Left forelimb (tissue), 1 donor: ENCODE data around the gene RLN1.
"Not testable (repeated sequence)": the region's sequence is repeated elsewhere in the genome, so short reads cannot be mapped to it uniquely, and the experiment has no call there.

ENCODE experiments used
- DNase-seq: peaks from one replicate; pipeline ENCODE4 v3.0.0-alpha.2; 2018; ENCODE audit warnings: low spot score

The RLN1 gene, protein sequence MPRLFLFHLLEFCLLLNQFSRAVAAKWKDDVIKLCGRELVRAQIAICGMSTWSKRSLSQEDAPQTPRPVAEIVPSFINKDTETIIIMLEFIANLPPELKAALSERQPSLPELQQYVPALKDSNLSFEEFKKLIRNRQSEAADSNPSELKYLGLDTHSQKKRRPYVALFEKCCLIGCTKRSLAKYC

DNA sequence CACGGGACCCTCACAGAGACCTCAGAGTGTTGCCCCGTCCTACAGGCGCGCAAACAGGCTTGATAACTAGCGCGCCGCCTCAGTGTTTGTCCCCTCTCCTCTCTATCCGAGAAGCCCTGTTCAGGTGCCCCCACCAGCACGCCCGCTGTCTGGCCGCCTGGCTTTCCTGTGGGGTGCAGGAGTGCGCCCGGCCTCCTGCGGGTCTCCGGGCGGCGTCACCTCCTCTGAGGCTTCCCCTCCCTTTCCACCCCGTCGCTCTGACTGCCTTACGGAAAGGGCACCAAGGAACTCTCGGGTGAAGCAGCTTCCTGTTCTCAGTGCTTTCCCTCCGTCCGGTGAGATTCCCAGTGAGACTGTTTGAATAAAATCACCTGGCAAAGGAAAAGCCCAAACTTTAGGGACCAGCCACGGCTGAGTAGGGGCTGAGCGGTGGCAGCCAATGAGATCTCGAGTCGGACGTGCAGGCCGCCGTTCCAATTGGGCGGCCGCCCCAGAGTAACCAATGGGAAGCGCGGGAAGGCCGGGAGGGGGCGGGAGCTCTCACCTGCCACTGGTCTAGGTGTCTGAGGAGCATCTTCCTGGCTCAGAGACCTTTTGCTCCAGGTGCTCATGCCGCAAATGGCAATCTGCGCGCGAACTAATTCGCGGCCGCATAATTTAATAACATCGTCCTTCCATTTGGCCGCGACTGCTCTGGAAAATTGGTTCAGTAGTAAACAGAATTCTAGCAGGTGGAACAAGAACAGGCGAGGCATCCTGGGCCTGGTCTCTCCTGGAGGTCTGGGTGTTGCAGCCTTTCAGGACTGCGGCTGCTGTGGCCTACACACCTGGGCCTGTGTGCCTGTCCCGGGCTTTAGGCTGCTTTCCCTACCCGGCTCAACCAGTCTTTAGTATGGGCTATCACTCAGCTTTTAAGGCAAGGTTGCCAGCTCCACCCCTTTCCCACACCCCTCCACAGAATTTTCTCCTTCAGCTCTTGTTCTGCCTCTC lies at the start of gene RLN1:
TSS of gene RLN1 (minus strand) at position 885 of the 990 bp plus-strand sequence. CDS start at position 755, 130 bp downstream.
- DNase-seq, result not testable (repeated sequence)

DNA sequence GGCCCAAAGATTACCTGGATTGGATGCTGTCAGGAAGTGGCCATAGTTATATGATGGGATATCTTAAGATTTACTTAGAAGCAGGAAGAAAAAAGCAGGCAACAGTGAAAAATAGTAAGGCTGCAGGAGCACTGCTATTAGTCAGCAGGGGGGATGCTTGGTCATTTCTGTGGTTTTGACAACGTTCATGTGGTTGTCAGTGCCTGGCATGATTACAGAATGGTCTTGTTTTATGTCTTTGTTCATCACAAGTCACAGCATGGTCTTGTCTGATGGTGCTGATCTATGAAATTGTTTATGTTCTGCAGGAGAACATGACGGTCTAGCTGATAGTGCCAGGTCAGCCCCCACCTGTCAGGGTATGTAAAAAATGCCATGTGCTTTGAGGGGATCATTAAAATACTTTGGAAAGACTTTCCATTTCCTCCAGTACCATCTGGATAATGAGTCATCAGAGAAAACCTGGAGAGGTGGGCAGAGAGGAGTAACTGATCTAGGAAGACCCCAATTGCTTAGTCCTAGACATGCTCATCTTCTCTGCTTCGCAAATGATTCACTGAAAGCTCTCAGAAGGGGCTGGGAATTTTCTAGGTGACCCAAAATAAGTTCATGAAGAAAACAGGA lies 49.5 kb upstream of the RLN1 start:
- DNase-seq, result no peak

DNA sequence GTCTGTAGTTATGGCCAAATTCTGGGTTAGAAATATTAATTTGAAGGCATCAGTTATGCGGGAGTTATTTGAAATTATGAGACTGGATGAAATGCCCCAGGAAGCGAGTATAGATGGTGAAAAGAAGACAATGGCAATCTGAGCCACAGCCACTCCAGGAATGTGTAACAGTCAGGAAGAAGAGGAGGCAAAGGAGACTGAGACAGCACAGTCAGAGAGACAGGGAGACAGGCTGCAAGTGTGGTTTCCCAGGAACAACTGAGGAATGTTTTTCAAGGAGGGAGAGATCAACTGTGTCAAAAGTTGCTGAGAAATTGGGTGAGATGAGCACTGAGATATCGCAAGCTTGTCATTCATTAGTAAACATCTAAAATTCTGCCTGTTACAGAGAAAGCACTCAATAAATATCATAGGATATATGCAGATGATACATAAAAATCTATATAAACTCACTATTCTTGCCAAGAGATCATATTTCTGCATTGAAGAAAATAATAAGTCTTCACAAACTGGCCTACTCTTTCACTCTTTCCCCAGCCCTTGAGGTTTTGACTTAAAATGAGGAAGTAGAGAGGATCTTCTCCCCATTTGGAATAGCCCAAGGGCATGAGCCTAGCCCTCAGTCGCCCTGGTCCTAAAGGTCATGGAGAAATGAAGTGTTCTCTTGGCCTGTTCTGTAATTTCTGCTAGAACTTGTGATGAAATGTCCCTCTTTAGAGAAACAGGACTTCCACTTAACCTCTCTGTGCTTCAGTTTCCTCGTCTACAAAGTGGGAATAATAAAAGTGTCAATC lies 48.5 kb upstream of the RLN1 start:
- DNase-seq, result no peak

DNA sequence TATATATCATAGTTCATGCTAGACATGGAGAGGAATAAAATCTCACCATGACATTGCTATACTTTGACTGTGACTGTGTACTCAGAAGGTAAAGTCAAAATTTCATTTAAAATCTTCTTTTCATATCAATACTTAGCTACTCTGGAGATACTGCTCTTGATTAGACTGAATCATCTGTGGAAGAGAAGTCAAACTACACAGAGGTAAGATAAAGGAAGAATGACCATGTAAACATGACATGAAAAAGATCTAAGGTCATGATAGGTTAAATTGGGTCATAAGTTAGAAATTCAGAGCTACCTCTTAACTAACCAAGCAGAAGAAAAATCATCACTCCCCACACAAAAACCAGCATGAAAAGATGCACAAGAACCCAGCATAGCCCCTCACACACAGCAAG lies 44.8 kb upstream of the RLN1 start:
- DNase-seq, result no peak

DNA sequence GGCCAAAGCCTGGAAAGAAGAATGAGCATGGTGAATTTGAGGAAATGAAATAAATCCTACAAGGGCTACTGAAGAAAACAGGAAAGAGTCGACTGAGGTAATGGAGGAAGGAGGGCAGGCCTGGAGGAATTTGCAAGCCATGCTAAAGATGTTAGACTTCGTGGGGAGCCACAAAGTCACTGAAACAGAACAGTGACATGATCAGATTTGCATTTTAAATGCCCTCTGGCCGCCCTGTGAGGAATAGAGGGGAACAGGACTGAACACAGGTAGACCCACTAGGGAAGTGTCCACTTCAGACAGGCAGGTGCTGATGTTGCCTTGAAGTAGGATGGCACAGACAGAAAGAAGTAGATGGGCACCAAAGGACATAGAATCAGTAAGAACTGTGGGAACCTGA lies 42.8 kb upstream of the RLN1 start:
- DNase-seq, result no peak

DNA sequence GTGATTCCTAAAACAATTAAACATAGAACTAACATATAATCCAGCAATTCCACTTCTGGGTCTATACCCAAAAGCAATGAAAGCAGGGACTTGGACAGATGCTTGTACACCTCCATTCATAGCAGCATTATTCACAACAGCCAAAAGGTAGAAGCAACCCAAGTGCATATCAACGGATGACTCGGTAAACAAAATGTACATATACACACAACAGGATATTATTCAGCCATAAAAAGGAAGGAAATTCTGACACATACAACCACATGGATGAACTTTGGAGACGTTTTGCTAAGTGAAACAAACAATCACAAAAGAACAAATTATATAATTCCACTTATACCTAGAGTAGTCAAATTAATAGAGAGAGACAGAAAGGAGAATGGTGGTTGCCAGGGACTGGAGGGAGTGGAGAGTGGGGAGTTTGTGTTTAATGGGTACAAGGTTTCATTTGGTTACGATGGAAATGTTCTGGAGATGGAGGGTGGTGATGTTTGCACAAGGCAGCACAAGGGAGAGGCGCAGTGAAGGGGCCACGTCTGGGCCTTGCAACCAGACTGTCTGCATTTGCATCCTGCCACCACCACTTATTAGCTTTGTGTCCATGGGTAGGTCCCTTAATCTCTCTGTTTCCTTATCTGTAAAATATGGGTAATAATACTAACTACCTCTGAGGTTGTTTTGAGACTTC lies 36.3 kb upstream of the RLN1 start:
- no peak for DNase-seq

DNA sequence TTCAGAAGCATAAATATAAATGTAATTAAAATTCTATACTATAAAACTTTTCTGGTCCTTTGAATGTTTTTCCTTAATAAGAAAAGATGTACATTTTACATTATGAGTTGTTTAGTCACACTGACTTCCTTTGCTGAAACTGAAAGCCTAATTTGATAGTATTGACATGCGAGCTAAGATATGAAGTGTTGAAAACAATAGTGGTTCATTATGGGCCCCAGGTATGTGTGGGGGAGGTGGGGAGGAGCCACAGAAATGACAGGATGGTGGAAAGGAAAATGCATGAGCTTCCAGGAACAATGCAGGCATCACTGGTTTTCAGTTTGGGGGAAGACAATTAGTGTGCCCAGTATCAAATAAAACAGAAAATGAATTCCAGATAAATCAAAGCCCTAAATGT lies 35.4 kb upstream of the RLN1 start:
- DNase-seq, result no peak

DNA sequence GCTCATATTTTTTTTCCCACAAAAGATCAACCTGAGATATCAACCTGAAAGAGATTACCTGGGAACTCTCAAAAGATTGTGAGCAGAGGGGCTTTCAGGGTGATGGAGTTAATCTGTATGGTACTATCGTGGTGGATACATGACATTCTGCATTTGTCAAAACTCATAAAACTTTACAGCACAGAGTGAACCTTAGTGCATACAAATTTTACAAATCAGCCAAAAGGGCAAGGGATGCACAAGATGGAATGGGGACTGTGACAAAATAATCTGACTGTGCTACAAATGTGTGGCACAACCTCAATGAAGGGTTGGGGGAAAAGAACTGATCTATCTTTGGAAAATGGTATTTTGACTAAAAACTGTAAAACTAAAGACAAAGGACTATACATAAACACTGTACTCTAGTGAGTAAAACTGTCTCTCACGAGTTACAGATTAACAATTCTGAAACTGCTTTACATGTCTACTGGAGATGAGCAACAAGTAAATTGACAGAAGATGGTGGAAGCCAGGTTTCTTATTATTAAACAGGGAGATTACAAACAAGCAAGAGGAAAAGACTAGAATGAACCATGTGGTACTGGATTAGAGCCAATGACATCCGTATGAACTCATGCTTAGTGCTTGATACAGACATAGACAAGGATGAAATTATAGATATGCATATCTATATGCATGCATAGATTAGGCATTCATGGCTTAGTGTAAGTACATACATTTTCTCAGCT lies 24.8 kb upstream of the RLN1 start:
- no peak for DNase-seq

DNA sequence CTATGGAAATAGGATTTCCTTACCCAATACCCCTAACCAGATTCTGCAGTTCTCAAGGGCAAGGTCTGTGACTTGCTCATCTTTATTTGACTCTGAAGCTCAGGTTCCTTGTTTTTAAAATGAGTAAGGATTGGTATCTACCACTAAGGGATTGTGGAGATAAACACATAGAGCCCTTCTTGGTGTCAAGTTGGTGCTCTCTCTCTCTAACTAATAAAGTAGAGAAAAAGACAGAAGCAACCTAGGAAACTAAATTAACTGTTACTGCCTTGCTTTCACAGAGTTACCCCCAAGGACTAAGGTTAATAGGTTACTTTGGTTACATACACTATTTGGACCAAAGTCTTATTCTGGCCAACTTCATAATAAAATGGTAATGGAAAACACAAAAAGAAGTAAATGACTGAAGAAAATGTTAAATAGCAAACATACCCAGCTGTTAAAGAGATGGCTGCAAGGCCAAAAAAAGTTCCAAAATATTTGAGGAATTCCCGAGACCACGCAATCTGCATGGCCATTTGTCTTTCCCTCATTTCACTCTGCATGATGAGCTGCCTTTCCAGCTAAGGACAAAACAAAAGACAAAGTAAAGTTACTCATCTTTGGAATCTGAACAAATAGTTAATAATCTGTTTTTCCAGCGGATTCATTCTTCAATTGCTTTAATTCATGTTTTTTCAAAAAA lies 21.8 kb upstream of the RLN1 start:
- no peak for DNase-seq

DNA sequence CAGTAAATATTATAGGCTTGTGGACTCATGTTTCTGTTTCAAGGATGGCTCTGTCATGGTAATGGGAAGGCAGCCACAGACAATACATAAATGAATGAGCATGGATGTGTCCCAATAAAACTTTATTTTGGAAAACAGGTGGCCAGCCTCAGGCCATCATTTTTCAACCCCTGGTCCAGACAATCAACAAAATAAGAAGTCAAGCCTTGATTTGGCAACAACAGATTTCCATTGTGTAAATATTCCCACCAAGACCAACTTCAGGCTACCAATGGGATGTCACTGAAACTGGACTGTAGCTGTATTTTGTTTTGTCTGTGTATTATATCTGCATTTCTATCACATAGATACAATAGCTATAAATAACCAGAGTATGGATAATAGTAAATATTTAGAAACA lies 20.7 kb upstream of the RLN1 start:
- DNase-seq, result no peak

DNA sequence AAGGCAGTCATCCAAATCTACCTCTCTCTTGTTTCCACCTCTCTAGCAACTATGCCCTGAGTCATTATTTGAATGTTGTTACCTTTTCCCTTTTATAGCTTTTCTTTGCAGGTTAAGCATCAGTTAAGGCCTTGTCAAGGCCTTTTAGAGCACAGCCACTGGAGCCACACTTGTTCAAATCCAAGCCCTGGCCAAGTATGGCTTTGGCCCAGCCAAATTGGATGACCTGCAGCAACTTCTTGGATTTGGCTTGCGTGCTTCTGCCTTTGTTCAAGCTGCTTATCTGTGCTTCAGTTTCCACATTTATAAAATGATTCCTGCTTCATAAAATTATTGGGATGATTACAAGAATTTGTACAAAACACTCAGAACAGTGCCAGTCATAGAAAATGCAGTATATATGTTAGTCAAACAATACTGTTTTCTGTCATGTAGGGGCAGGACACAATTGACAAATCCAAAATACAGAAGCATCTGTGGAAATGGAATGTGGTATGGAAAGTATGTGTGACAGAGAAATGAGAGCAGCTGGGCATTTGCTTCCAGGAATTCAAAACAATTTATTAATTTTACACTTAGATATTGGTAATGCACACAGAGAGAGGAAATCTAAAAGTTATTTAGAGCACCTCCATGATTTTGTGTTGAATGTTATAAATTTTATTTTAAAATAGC lies 17.9 kb upstream of the RLN1 start:
- DNase-seq, result no peak

DNA sequence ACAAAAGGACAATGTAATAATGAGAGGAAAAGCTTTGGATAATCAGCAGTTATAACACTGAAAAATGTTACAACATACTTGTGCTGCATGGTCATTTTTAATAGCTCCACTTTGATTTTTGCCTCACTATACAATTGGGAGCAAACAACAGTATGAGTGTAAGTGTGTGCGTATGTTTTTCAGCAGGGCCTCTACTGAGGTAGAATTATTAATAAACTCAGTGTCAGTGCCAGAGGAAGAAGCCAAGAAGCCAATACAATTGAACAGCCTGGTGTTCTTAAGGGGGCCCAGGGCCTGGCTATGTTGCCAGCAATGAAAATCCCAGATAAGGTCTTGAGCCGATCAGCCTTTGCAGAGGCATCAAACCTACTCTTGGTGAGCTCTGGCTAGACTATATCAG lies 16.1 kb upstream of the RLN1 start:
- no peak for DNase-seq

DNA sequence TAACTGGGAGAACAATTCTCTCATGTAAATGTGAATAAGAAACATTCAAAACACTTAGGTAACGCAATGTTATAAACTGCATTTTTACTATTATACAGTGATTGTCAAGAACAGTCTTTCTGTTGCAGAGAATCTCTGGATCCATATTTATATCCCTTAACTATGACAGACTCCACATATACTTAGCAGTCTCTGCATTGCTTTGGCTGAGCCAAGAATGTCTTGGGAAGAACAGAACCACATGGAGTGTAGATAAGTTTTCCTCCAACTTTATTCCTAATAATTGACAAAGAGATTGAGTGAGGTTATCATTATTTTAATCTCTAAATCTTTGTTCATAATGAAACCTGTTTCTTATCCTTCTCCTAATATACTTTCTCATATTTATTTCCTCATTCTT lies 15.6 kb upstream of the RLN1 start:
- DNase-seq, result no peak

DNA sequence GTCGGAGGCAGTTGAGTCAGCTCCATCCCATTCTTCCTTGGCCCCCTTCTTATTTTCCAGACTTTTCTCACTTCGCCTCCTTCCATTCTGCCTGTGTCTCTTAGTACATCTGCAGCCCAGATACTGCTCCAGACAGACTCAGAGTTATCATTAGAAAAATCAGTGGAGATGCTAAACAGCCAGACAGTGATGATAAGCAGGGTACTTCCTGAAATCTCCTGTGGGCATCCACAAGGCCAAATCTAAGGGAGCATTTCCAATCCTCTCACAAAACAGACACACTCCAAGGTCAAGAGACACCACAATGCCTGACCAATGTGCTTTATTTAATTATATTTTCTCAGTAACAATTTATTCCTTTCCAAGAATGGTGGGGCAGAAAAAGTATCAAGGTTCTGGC lies 14.5 kb upstream of the RLN1 start:
- DNase-seq, result no peak

DNA sequence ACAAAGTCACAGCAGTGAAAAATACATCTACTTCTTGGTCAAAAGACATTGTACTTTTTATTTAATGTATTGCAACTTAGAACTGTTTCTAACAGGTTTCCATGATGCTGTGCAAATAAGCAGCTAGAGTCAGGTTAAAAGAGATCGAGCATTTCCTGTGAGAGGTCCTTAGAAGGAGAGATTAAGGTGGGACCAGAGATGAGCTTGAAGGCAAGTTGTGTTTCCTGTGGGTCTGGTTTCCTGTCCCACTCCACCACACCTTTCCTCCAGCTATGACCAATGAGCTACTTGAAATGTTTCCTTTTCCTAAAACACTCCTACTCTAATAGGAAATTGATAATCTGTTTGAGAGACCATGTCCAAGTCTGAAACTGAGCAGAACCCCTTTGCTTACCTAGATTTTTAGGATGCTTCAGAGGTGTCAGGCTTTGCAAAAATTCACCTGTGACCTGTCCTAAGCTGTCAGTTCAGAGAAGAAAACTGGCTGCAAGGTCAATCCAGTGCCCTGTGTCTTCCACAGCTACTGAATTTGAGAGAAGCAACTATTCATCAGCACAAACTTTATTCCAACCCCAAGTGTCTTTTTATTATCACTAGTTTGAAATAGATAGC lies 13.1 kb upstream of the RLN1 start:
- no peak for DNase-seq

DNA sequence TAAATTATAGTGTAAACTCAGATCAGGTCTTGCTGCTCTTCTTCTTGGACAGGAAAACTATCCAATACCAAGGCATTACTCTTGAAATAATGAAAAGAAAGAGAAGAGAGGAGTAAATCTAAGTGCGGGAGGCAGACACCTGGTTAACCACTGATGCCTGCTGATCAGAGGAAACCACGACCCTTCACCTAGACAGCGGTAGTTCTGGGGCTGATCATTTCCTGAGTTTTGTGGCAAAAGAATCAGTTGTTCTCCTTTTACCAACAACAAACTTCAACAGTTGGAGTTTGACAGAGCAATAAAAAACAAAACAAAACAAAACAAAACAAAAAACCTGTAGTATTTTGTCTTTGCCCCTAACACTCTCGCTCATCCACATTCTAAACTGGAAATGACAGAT lies 3.0 kb downstream of the RLN1 start:
- DNase-seq, result no peak

DNA sequence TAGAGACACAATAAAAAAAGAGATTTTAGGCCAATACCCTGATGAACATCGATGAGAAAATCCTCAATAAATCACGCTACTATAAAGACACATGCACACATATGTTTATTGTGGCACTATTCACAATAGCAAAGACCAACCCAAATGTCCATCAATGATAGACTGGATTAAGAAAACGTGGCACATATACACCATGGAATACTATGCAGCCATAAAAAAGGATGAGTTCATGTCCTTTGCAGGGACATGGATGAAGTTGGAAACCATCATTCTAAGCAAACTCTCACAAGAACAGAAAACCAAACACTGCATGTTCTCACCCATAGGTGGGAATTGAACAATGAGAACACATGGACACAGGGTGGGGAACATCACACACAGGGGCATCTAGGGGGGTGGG lies 8.4 kb downstream of the RLN1 start:
- not testable (repeated sequence) for DNase-seq

DNA sequence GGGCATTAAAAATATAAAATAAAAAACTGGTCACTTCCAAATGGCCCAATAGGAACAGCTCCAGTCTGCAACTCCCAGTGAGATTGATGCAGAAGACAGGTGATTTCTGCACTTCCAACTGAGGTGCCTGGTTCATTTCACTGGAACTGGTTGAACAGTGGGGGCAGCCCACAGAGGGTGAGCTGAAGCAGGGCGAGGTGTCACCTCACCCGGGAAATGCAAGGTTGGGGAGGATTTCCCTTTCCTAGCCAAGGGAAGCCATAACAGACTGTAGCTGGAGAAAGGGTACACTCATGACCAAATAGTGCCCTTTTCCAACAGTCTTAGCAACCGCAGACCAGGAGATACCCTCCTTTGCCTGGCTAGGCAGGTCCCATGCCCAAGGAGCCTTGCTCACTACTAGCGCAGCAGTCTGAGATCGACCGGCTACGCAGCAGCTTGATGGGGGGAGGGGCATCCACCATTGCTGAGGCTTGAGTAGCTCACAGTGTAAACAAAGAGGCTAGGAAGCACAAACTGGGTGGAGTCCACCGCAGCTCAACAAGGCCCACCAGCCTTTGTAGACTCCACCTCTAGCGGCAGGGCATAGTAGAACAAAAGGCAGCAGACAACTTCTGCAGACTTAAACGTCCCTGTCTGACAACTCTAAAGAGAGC lies 12.7 kb downstream of the RLN1 start:
- DNase-seq, result no peak

DNA sequence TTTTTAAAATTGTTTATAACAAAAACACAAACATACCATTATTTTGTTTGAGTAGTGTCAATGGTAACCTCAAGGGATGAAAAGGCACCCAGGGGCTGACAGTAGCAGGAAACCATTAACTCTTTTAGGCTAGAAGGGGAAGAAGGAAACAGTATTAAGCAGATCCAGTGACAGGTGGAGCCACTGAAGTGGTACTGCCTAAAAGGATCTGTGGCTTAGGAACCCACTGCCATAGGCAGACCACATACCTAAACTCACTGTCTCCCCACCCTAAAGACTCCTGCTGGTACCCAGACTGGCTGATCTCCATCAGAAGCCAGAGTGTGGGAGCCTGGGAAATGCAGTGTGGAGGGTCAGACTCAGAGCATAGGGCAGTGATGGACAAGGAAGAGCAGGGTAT lies 13.5 kb downstream of the RLN1 start:
- no peak for DNase-seq
